Testis (tissue), 2 donors: Measurements from ENCODE around the gene TEKTIP1.

Source experiments
- CTCF ChIP-seq, 3 experiments: fragments of 450-650 bp in 2 of 3; fragments of 200-600 bp in 1 of 3; sonication (generic) in 1 of 3; IDR thresholded peaks; one replicate each; pipeline ENCODE4 v1.5.1; 2016 to 2019; ENCODE audit warnings: antibody characterized with exemption in 3 of 3, mild to moderate bottlenecking in 2 of 3, moderate library complexity in 1 of 3
- POLR2A ChIP-seq: fragments of 450-650 bp; IDR thresholded peaks from one replicate; pipeline ENCODE4 v1.6.1; 2017; ENCODE audit warnings: antibody characterized with exemption, mild to moderate bottlenecking, moderate library complexity

- no peak for TF ChIP-seq CTCF (IDR thresholded peaks at IDR 0.05)
- TF ChIP-seq POLR2A: no peak
Measured at GRCh38 chr19:3511506-3512251, 27.3 kb upstream of the TEKTIP1 start.
